CD4-positive, alpha-beta memory T cell (primary cell): Measurements from ENCODE around the gene TADA1. TPM values are rescaled to one million over a fixed set of nuclear protein-coding genes. Genes with fewer than 3 reads are reported as not detected.

Experiments
- CTCF ChIA-PET: fragments of 350-600 bp; sonication (Branson Sonifier 250); formaldehyde crosslinking; loops from one replicate; lab custom pipeline; 2021; ENCODE audit warnings: inconsistent platforms; ENCODE audit not compliant: partially characterized antibody; lab: Charles Lee
- POLR2A ChIA-PET: fragments of 350-600 bp; sonication (Branson Sonifier 250); formaldehyde crosslinking; loops from one replicate; lab custom pipeline; 2021; ENCODE audit not compliant: partially characterized antibody; lab: Charles Lee
- DNase-seq, 5 donors: peaks; one replicate each; pipeline versions ENCODE4 v3.0.0 to v3.0.0-alpha.2; 2020 to 2022; ENCODE audit warnings: mixed read lengths in 1 of 5
- H3K27ac ChIP-seq: one replicate; pipeline ENCODE4 v1.7.0; 2013; ENCODE audit warnings: low read depth, low read length
- H3K27me3 ChIP-seq: 2 replicates; pipeline ENCODE4 v1.7.0; 2013; ENCODE audit warnings: mild to moderate bottlenecking, low read length, moderate library complexity; ENCODE audit not compliant: insufficient read depth
- H3K36me3 ChIP-seq: 2 replicates; pipeline ENCODE4 v1.7.0; 2013; ENCODE audit warnings: mild to moderate bottlenecking, low read length, moderate library complexity; ENCODE audit not compliant: insufficient read depth
- H3K4me1 ChIP-seq: 2 replicates; pipeline ENCODE4 v1.7.0; 2013; ENCODE audit warnings: mild to moderate bottlenecking, low read length, moderate library complexity; ENCODE audit not compliant: insufficient read depth
- H3K4me3 ChIP-seq, 2 donors: one replicate each; pipeline ENCODE4 v1.7.0; 2013; ENCODE audit warnings: low read length in 2 of 2, mild to moderate bottlenecking in 1 of 2
- H3K9me3 ChIP-seq, 2 donors: one replicate each; pipeline ENCODE4 v1.7.0; 2013; ENCODE audit warnings: low read length in 2 of 2, control low read depth in 1 of 2; ENCODE audit not compliant: control insufficient read depth in 1 of 2
- H3K27ac Mint-ChIP-seq, 7 donors: one replicate each; pipeline ENCODE4 v1.8.0; 2020 to 2021; ENCODE audit warnings: mixed read lengths in 7 of 7, mild to moderate bottlenecking in 6 of 7, inconsistent platforms in 3 of 7, moderate library complexity in 3 of 7
- H3K27me3 Mint-ChIP-seq, 2 donors: one replicate each; pipeline ENCODE4 v1.8.0; 2020 to 2021; ENCODE audit warnings: mixed read lengths in 2 of 2
- H3K36me3 Mint-ChIP-seq, 2 donors: one replicate each; pipeline ENCODE4 v1.8.0; 2020 to 2021; ENCODE audit warnings: mixed read lengths in 2 of 2, inconsistent platforms in 1 of 2, mild to moderate bottlenecking in 1 of 2
- H3K4me1 Mint-ChIP-seq, 4 donors: one replicate each; pipeline ENCODE4 v1.8.0; 2020 to 2021; ENCODE audit warnings: mixed read lengths in 4 of 4, mild to moderate bottlenecking in 1 of 4
- H3K4me3 Mint-ChIP-seq, 8 donors: one replicate each; pipeline ENCODE4 v1.8.0; 2020 to 2021; ENCODE audit warnings: mixed read lengths in 8 of 8, mild to moderate bottlenecking in 7 of 8, moderate library complexity in 6 of 8, inconsistent platforms in 3 of 8
- H3K9me3 Mint-ChIP-seq, 8 donors: one replicate each; pipeline ENCODE4 v1.8.0; 2020 to 2021; ENCODE audit warnings: mixed read lengths in 8 of 8, mild to moderate bottlenecking in 5 of 8, inconsistent platforms in 3 of 8, moderate library complexity in 1 of 8
- intact Hi-C: fragments of 100-400 bp; cut with micrococcal nuclease; formaldehyde crosslinking; loops from one replicate; pipeline ENCODE4 v1.15.1; 2023
- polyA plus RNA-seq, 2 donors: library from polyadenylated mRNA; unstranded; fragments of 300-500 nt; fragmentation: Illumina TruSeq; gene quantifications; one replicate each; pipeline ENCODE4 v1.2.3, GENCODE V29; 2021
- total RNA-seq, 2 experiments: library from RNA; stranded (reverse); gene quantifications; one replicate each; pipeline ENCODE4 v1.2.3, GENCODE V29; 2021

Gene TADA1
- total and polyA plus RNA-seq, 4 experiments from 2014 or later = 15.3 to 23.6 (median 17.0) TPM

- Histone ChIP-seq H3K4me1 (no peaks in the 10 kb centered on the region), H3K27me3 (no peaks in the 10 kb centered on the region), H3K27ac (no peak overlapping the region), H3K4me3 (no peak overlapping the region), H3K9me3 (no peaks in the 10 kb centered on the region), H3K36me3 (no peaks in the 10 kb centered on the region)
- Mint-ChIP-seq H3K36me3 (no peaks in the 10 kb centered on the region), H3K27me3 (peaks cover 9 to 25% of the 10 kb centered on the region in 2 donors), H3K4me3 (no peak overlapping the region), H3K4me1 (peaks cover 0 to 2% (median under 1%) of the 10 kb centered on the region in 4 donors), H3K27ac (no peak overlapping the region), H3K9me3 (peaks cover 0 to 3% (median 0%) of the 10 kb centered on the region in 8 donors)
- intact Hi-C loops = no loop called here
- ChIA-PET POLR2A (no interaction called here), CTCF (interaction anchor here (1.0 to 18.6 kb wide), 3 partner anchors 12 to 142 kb away, joined by 3 to 842 read pairs (median 4); no protein-coding TSS in a partner anchor)
- no peak for DNase-seq
These were observed 39.9 kb upstream of the TADA1 start for GRCh38 chr1:166915941-166916340.

GRCh38 chr1:166915042-166915441 lies 39.0 kb upstream of the TADA1 start:
- no peak overlapping the region for H3K27ac ChIP-seq
- ChIA-PET POLR2A (no interaction called here), CTCF (interaction anchor here (1.3 to 18.6 kb wide), 3 partner anchors 11 to 305 kb away, joined by 3 to 842 read pairs (median 4); no protein-coding TSS in a partner anchor)
- no peak overlapping the region for H3K4me3 ChIP-seq
- H3K27ac Mint-ChIP-seq = no peak overlapping the region
- H3K4me1 ChIP-seq = peaks cover 3% of the 10 kb centered on the region
- H3K9me3 ChIP-seq = no peaks in the 10 kb centered on the region
- no peaks in the 10 kb centered on the region for H3K36me3 ChIP-seq
- intact Hi-C loops = no loop called here
- peaks cover 7 to 23% of the 10 kb centered on the region in 2 donors for H3K27me3 Mint-ChIP-seq
- H3K36me3 Mint-ChIP-seq = no peaks in the 10 kb centered on the region
- peaks cover 0 to 3% (median 0%) of the 10 kb centered on the region in 8 donors for H3K9me3 Mint-ChIP-seq
- H3K27me3 ChIP-seq = no peaks in the 10 kb centered on the region
- H3K4me3 Mint-ChIP-seq = no peak overlapping the region
- H3K4me1 Mint-ChIP-seq = peaks cover 0 to 7% (median 4%) of the 10 kb centered on the region in 4 donors
- no peak for DNase-seq

DNA sequence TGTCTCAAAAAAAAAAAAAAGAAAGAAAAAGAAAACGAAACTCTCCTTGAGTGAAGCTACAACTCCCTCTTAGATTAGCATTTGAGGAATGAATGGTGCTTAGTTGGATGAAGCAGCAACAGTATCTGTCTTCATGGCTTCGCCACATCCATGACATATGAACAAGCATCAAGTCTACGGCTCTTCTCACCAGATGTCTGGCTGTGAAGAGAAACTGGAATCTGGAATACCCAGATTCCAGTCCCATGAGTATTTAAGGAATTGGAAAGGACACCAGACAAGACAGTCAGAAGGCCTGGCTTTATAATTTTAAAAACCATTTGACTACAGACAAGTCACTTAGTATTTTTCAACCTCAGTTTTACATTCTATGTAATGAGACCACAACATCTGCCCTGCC lies 38.0 kb upstream of the TADA1 start:
- ChIA-PET POLR2A (no interaction called here), CTCF (interaction anchor here (0.9 to 18.6 kb wide), 3 partner anchors 144 to 621 kb away, joined by 3 to 842 read pairs (median 3); no protein-coding TSS in a partner anchor)
- peaks cover 3% of the 10 kb centered on the region for H3K4me1 ChIP-seq
- no peak for DNase-seq
- Mint-ChIP-seq H3K27ac (no peak overlapping the region), H3K4me3 (no peak overlapping the region), H3K27me3 (peaks cover 2 to 13% of the 10 kb centered on the region in 2 donors), H3K36me3 (no peaks in the 10 kb centered on the region), H3K4me1 (peaks cover 0 to 7% (median 4%) of the 10 kb centered on the region in 4 donors), H3K9me3 (peaks cover 0 to 3% (median 0%) of the 10 kb centered on the region in 8 donors)
- H3K27me3 ChIP-seq = no peaks in the 10 kb centered on the region
- intact Hi-C loops = loop anchor here (5.0 kb wide), 1 partner anchor 638 kb away; the partner anchor contains the start of gene CREG1
- no peaks in the 10 kb centered on the region for H3K36me3 ChIP-seq
- H3K27ac ChIP-seq = no peak overlapping the region
- H3K9me3 ChIP-seq = no peaks in the 10 kb centered on the region
- no peak overlapping the region for H3K4me3 ChIP-seq

DNA sequence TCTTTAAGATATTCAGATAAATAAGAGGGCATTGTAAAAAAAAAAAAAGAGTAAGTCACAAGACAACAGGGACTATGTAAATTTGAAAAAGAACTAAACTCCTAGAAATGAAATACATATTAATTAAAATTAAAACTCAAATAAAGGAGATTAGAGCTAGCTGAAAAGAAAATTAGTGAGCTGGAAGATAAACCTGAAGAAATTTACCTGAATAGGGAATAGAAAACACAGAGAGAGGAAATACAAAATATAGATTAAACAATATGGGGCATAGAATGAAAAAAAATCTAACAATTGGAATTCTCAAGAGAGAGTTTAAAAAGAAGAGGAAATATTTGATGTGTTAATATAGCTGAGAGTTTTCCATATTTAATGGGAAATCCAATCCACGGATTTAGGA lies 35.6 kb upstream of the TADA1 start:
- ChIA-PET POLR2A (interaction anchor here (0.6 to 0.9 kb wide), 3 partner anchors 27 to 146 kb away, joined by 3 to 6 read pairs (median 3); partner anchors contain the start of gene TADA1), CTCF (interaction anchor here (0.9 to 18.6 kb wide), 6 partner anchors 63 to 642 kb away, joined by 3 to 842 read pairs (median 8); partner anchors contain the start of genes CREG1, ILDR2 and POU2F1)
- peaks cover 0 to 3% (median 0%) of the 10 kb centered on the region in 8 donors for H3K9me3 Mint-ChIP-seq
- peaks cover 0 to 2% of the 10 kb centered on the region in 2 donors for H3K27me3 Mint-ChIP-seq
- DNase-seq = no peak
- H3K27ac Mint-ChIP-seq = no peak overlapping the region
- H3K36me3 Mint-ChIP-seq = no peaks in the 10 kb centered on the region
- Histone ChIP-seq H3K9me3 (no peaks in the 10 kb centered on the region), H3K36me3 (no peaks in the 10 kb centered on the region), H3K4me1 (peaks cover 3% of the 10 kb centered on the region), H3K4me3 (no peak overlapping the region), H3K27me3 (no peaks in the 10 kb centered on the region), H3K27ac (no peak overlapping the region)
- H3K4me3 Mint-ChIP-seq = no peak overlapping the region
- peaks cover 0 to 7% (median 4%) of the 10 kb centered on the region in 4 donors for H3K4me1 Mint-ChIP-seq
- intact Hi-C loops = loop anchor here (5.0 kb wide), 1 partner anchor 641 kb away; the partner anchor contains the start of gene CREG1

GRCh38 chr1:166910396-166910994 lies 34.4 kb upstream of the TADA1 start:
- peaks cover 0 to 5% of the 10 kb centered on the region in 2 donors for H3K27me3 Mint-ChIP-seq

GRCh38 chr1:166908942-166909341 lies 32.9 kb upstream of the TADA1 start:
- Mint-ChIP-seq H3K9me3 (peaks cover 0 to 3% (median 0%) of the 10 kb centered on the region in 8 donors), H3K27ac (no peak overlapping the region), H3K27me3 (peaks cover 0 to 5% of the 10 kb centered on the region in 2 donors), H3K36me3 (no peaks in the 10 kb centered on the region), H3K4me3 (no peak overlapping the region), H3K4me1 (peaks cover 0 to 7% (median 4%) of the 10 kb centered on the region in 4 donors)
- intact Hi-C loops = no loop called here
- Histone ChIP-seq H3K4me3 (no peak overlapping the region), H3K36me3 (no peaks in the 10 kb centered on the region), H3K27ac (no peak overlapping the region), H3K9me3 (no peaks in the 10 kb centered on the region), H3K4me1 (peaks cover 3% of the 10 kb centered on the region), H3K27me3 (no peaks in the 10 kb centered on the region)
- CTCF ChIA-PET = interaction anchor here (0.9 to 18.6 kb wide), 12 partner anchors 7 to 647 kb away, joined by 3 to 842 read pairs (median 8); no protein-coding TSS in a partner anchor
- POLR2A ChIA-PET = interaction anchor here (1.2 kb wide), 1 partner anchor 150 kb away, joined by 5 read pairs; no protein-coding TSS in a partner anchor
- no peak for DNase-seq

More at GRCh38 chr1:166910396-166910994, 34.4 kb upstream of the TADA1 start:
- no peak overlapping the region for H3K4me3 Mint-ChIP-seq
- H3K4me1 ChIP-seq = peaks cover 3% of the 10 kb centered on the region
- DNase-seq = peak; percentile 73 to 86 (median 80)
- CTCF ChIA-PET = interaction anchor here (0.6 to 18.6 kb wide), 43 partner anchors 8 to 648 kb away, joined by 3 to 842 read pairs (median 4); partner anchors contain the start of genes CREG1, GPA33, POU2F1 and TADA1
- H3K27ac ChIP-seq = no peak overlapping the region
- H3K4me3 ChIP-seq = no peak overlapping the region
- POLR2A ChIA-PET = interaction anchor here (0.7 to 1.6 kb wide), 7 partner anchors 12 to 622 kb away, joined by 3 to 25 read pairs (median 3); partner anchors contain the start of gene TADA1
- peaks cover 0 to 7% (median 4%) of the 10 kb centered on the region in 4 donors for H3K4me1 Mint-ChIP-seq
- H3K9me3 Mint-ChIP-seq = peaks cover 0 to 3% (median 0%) of the 10 kb centered on the region in 8 donors
- H3K36me3 Mint-ChIP-seq = no peaks in the 10 kb centered on the region
- H3K27me3 ChIP-seq = no peaks in the 10 kb centered on the region
- H3K9me3 ChIP-seq = no peaks in the 10 kb centered on the region
- no peaks in the 10 kb centered on the region for H3K36me3 ChIP-seq
- no peak overlapping the region for H3K27ac Mint-ChIP-seq
- intact Hi-C loops = loop anchor here (1.0 to 5.0 kb wide), 6 partner anchors 65 to 642 kb away; partner anchors contain the start of genes CREG1, ILDR2 and POU2F1

GRCh38 chr1:166907763-166908162 lies 31.7 kb upstream of the TADA1 start:
- DNase-seq = no peak
- intact Hi-C loops = no loop called here
- no peaks in the 10 kb centered on the region for H3K36me3 ChIP-seq
- CTCF ChIA-PET = interaction anchor here (18.6 kb wide), 1 partner anchor 151 kb away, joined by 842 read pairs; no protein-coding TSS in a partner anchor
- Mint-ChIP-seq H3K27me3 (peaks cover 0 to 7% of the 10 kb centered on the region in 2 donors), H3K27ac (no peak overlapping the region), H3K9me3 (peaks cover 0 to 3% (median 0%) of the 10 kb centered on the region in 8 donors), H3K4me1 (peaks cover 0 to 7% (median 4%) of the 10 kb centered on the region in 4 donors), H3K4me3 (no peak overlapping the region), H3K36me3 (no peaks in the 10 kb centered on the region)
- no peak overlapping the region for H3K27ac ChIP-seq
- H3K9me3 ChIP-seq = no peaks in the 10 kb centered on the region
- no peak overlapping the region for H3K4me3 ChIP-seq
- H3K4me1 ChIP-seq = peaks cover 3% of the 10 kb centered on the region
- POLR2A ChIA-PET = no interaction called here
- H3K27me3 ChIP-seq = no peaks in the 10 kb centered on the region
